Kidney tubule cell (primary cell): ENCODE data around the gene RUNDC1.
"Not testable (repeated sequence)": the region's sequence is repeated elsewhere in the genome, so short reads cannot be mapped to it uniquely, and the experiment has no call there.

Experiments used
- DNase-seq: peaks from one replicate; pipeline ENCODE4 v3.0.0-alpha.2; 2018; ENCODE audit warnings: low spot score

RUNDC1 gene

GRCh38 chr17:42991471-42991870, 11.1 kb downstream of the RUNDC1 start:
- DNase-seq = no peak

- DNase-seq = no peak
These were observed 12.5 kb downstream of the RUNDC1 start for GRCh38 chr17:42992872-42993271.

DNA sequence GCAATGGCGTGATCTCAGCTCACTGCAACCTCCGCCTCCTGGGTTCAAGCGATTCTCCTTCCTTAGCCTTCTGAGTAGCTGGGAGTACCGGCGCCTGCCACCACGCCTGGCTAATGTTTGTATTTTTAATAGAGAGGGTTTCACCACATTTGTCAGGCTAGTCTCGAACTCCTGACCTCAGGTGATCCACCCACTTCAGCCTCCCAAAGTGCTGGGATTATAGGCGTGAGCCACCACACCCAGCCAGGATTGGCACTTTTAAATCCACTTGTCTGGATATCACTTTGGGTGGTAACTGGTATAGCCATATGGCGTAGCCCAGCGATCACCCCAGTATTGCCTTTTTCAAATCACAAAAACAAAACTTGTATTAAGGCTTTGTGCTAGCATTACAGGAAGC, 13.5 kb downstream of the RUNDC1 start:
- DNase-seq = not testable (repeated sequence)

DNA sequence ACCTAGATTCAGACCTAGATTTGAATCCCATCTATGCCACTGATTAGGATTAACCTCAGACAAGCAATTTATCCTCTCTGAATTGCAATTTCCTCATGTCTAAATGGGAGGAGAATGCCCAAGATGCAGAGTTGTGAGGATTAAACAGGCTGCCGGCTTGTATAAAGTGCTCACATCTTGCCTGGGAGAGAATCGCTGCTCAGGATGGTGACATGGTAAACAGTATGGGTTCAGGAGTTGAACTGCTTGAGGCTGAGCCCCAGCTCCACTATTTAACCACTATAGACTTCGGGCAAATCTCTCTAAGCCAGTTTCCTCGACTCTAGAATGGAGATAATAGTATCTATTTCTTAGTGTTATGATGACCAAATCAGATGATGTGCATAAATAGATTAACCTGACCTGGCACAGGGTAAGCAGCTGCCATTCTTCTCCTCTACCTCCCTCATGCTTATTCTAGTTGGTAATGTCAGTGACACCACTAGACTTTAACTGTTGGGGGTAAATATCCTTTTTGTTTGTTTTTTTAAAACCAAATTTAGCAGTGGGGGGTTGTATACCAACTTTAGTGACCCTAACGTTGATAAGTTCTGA, 17.1 kb downstream of the RUNDC1 start:
- no peak for DNase-seq

GRCh38 chr17:42997984-42998938, 17.9 kb downstream of the RUNDC1 start, which contains the start of gene RPL27:
Gene RPL27 (plus strand): TSS chr17:42998419. CDS start chr17:42998751, 332 bp downstream.
- peak; percentile 100 for DNase-seq

DNA sequence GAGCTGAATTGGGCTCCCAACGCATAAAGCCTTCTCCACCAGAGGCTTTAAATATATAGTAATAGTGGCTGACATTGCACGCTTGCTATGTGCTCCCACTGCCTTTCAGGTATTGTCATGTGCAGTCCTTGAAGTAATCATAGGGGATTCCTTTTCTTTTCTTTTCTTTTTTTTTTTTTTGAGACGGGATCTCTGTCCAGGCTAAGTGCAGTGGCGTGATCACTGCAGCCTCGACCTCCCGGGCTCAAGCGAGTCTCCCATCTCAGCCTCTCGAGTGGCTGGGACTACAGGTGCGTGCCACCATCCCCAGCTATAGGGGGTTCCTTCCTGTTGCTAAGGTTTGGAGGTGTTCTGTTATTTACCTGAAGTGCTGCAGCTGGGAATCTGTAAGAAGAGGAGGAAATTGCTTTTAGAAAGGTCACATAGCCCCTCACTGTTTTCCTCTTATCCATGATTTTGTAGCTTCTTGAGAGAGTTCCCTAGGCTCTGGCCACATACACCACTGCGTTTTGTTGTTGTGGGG, 18.7 kb downstream of the RUNDC1 start:
- no peak for DNase-seq

- DNase-seq = not testable (repeated sequence)
These were observed 20.5 kb downstream of the RUNDC1 start for GRCh38 chr17:43000894-43001293.

DNA sequence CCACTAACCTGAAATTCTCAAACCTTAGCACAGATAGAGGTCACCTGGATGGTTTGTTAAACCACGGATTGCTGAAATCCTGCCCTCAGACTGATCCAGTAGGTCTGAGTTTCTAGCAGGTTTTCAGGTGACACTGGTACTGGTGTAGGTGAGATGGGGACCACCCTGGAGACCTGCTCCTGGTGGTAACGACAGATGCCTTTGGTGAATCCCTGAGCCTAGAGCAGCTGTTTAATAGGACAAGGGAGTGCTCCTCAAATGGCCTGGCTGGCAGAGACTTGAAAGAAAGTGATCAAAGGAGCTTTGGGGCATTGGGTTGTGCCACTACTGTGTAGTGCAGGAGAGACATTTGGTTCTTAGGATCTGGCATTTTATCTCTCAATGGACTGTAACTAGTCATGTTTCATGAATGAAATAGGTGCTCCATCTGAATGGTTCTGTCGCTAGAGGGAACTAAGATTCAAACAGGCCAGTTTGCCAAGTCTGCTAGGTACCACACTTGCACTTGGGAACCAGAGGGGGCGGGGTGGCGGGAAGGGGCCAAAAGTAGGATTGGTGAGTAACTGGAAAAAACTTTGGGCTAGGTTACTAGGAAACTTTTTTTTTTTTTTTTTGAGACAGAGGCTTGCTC, 23.3 kb downstream of the RUNDC1 start:
- peak; percentile 54 for DNase-seq

DNA sequence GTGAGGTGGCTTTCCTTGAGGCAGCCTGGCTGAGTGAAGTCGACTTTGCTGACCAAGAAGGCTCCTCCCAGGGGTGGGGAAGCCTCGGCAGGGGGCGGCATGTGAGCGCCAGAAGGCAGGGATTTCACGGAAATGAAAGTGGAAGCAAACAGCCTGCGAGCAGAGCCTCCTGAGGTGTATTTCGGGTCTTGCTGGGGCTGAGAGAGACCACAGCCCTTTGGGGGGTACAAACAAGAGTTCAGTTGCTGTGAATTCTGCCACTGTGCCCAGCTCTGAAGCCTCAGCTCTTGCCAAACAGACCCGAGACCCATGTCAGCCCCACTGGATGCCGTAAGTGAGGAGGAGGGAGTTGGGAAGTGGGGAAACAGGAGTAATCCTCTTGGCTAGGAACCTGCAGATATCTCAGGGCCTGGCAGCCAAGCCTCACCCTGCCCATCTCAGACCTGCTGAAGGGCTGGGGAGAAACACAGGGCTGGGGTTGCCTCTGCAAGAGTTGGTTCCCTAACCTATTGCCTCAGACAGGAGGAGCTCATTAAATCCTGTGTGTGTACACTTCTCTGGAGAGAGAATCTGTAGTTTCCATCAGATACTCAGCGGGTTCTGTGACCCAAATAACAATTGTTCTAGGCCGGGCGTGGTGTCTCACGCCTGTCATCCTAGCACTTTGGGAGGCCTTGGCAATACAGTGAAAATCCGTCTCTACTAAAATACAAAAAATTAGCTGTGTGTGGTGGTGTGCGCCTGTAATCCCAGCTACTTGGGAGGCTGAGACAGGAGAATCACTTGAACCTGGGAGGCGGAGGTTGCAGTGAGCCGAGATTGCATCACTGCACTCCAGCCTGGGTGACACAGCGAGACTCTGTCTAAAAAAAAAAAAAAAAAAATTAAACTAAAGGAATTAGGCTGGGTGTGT, 26.5 kb downstream of the RUNDC1 start, which contains the start of gene IFI35:
Gene IFI35 (plus strand): TSS at position 146 of the 913 bp plus-strand sequence. CDS start 164 bp downstream, at position 310.
- peak; percentile 86 for DNase-seq

DNA sequence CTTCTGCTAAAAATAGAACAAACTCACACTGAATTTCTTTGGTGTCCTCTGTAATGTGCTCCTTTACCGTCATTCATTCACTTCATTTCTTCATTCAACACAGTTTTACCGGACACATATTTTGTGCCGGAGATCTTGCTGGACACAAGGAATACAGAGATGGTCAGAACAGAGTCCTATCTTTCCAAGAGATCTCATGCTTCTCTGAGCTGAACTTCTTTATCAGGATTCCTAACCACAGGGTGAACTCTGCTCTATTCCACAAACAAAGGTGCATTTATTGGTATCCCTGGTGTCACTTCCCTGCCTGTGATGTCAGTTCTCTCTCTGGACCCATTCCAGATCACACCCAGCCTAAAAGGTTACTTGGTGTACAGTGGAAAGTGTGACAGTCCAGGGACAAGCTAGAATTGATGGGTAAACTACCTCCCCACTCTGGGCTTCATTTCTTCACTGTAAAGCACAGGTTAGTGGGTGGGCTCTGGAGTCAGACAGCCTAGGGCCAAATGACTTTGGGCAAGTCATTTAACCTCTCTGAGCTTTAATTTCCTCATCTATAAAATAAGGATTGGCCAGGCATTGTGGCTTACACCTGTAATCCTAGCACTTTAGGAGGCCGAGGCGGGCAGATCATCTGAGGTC, 30.4 kb downstream of the RUNDC1 start:
- DNase-seq = peak; percentile 36

DNA sequence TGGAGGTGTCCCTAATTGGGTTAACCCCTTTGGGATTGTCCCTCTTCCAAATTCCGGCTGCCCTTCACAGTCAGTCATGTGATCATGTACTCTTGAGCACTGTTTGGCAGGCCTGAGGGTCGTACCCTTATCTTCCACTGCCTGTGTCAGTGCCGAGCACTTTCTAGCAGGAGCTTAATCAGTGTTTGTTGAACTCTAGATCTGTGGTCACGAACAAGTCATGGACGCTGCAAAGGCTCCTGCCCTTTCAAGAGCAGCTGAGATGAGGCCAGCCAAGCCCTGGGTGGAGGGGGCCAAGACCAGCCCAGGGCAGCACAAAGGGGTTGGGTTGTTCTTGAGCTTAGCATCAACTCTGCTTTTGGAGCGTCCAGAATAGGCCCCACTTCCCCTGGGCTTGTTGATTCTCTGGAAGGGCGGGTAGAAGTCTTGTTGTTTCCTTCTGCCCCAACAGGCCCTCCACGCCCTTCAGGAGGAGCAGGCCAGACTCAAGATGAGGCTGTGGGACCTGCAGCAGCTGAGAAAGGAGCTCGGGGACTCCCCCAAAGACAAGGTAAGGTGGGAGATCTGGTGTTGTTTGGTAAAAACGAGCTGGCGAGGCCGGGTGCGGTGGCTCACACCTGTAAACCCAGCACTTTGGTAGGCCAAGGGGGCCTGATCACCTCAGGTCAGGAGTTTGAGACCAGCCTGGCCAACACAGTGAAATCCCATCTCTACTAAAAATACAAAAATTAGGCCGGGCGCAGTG, 31.5 kb downstream of the RUNDC1 start:
- no peak for DNase-seq

DNA sequence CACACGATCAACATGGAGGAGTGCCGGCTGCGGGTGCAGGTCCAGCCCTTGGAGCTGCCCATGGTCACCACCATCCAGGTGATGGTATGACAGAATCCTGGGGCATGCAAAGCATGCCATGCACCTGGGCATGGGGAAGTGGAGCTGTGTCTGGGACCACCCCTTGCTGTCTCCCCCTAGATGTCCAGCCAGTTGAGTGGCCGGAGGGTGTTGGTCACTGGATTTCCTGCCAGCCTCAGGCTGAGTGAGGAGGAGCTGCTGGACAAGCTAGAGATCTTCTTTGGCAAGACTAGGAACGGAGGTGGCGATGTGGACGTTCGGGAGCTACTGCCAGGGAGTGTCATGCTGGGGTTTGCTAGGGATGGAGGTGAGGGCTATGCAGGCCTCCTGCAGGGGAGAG, 32.9 kb downstream of the RUNDC1 start:
- no peak for DNase-seq

- no peak for DNase-seq
These were observed 33.8 kb downstream of the RUNDC1 start for GRCh38 chr17:43014020-43014648.

DNA sequence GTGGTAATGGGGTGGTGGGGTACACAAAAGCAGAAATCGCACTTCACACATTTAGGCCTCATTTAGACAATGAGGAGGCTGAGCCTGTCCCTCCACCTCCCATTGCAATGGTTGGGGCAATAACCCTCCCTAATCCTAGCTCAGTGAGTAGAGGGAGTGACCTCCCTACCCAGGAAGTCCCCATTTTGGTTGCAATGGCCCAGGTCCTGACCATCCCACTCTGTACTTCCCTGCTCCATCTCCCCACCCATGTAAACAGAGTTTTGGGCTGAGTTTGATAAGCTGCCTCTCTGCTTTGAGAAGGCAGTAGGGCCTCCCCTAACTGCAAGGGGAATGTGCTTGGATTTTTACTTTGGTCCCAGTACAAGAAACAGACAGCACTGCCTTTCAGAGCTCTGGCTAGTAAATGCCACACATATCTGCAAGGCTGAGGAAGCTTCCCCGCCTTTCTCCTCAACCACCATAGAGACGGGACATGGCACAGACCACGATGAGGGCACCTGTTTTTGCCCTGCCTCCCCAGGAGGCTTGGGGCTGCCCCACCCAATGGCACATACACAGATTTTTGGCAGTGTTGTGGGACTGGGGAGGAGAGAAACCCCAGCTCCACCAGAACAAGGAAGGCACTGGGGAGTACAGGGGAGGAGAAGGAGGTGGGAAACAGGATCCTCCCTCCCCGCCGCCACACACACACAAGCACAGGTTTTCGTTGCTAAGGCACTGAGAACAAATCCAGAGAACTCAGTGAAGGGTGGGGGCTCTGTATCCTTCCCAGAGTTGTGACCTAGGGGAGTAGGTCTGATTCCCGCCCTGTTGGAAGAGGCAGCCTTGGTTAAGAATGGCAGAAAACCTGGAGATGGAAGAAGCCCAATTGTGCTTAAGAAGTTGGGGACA, 34.5 kb downstream of the RUNDC1 start:
- no peak for DNase-seq

GRCh38 chr17:43015579-43015978, 35.2 kb downstream of the RUNDC1 start:
- no peak for DNase-seq

DNA sequence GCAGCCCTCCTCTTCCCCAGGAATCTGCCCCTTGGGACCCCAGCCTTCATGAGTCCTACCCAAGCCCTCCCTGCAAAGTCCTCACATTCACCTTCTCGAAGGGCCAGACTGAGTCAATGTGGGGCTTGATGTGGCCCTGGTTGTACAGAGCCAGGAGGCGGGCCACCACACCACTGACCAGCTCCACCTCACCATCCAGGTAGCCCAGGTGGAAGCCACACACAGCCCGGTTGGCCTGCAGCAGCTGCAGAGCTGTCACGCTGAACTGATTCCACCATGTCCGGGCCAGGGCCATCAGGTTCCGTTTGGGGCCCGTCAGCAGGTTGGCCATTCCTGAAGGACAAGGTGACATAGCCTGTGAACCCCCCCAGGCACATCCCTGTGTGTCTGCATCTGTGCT, 35.9 kb downstream of the RUNDC1 start:
- DNase-seq = no peak

GRCh38 chr17:43018008-43018853, 37.9 kb downstream of the RUNDC1 start:
- DNase-seq = no peak

GRCh38 chr17:43018932-43019331, 38.6 kb downstream of the RUNDC1 start:
- no peak for DNase-seq
